PC-9 (cell line): ENCODE results near the gene ANTXR2.

Experiments used
- CTCF ChIP-seq: fragments of 200-600 bp; sonication (generic); conservative IDR thresholded peaks from 2 replicates; pipeline ENCODE4 v1.6.1; 2017; ENCODE audit warnings: mixed run types, antibody characterized with exemption, mild to moderate bottlenecking, moderate library complexity
- EZH2 ChIP-seq: fragments of 200-600 bp; sonication (generic); IDR thresholded peaks from 2 replicates; pipeline ENCODE4 v1.8.0; 2017; ENCODE audit warnings: antibody characterized with exemption, low read depth

GRCh38 chr4:79964400-79965211, 108.4 kb downstream of the ANTXR2 start:
- TF ChIP-seq CTCF (no peak), EZH2 (no peak)
